NT2/D1 (cell line): Measurements from ENCODE around the gene CREBZF.

Experiments
- SUZ12 ChIP-seq: IDR thresholded peaks from 2 replicates; pipeline ENCODE4 v1.6.1; 2011; ENCODE audit not compliant: insufficient read length, insufficient read depth; ENCODE audit errors: extremely low read depth
- ZNF274 ChIP-seq: IDR thresholded peaks from 2 replicates; pipeline ENCODE4 v1.6.1; 2011; ENCODE audit warnings: mild to moderate bottlenecking, low read depth, low read length

DNA sequence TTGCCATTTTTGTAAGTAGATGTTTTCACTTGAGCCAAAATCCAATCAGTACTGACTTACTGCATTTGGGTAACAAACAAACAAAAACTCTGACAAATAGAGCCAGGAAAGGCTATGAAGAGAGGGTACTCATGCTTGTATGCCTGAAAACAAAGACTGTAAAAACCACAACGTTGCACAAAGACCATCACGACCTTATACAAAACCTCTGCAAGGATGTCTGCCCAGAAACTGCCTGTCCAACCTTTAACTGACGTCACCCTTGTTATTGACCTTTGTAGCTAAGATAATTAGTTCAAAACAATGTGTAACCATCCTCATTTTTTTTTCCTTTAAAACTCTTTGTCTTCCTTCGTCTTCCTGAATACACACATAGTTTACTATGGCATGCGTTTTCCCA is 804 bp upstream of the CREBZF start:
- no peak for TF ChIP-seq ZNF274
- TF ChIP-seq SUZ12: no peak
